ENCODE data around the gene GJE1.
"Not testable (repeated sequence)": the region's sequence is repeated elsewhere in the genome, so short reads cannot be mapped to it uniquely, and the experiment has no call there.

Gene GJE1

DNA sequence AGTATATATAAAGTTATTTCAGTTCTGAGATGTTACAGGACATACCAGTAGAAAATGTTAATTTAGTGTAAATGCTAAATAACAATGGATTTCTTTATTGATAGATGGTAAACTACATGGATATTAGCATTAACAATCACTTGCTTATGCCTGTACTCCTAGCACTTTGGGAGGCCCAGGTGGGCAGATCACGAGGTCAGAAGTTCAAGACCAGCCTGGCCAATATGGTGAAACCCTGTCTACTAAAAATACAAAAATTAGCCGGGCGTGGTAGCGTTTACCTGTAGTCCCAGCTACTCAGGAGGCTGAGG lies 24.0 kb downstream of the GJE1 start:
- DNase-seq (ENCODE audit: low read depth); H3K4me3 ChIP-seq (ENCODE audit: low read depth, low read length): not testable (repeated sequence)

DNA sequence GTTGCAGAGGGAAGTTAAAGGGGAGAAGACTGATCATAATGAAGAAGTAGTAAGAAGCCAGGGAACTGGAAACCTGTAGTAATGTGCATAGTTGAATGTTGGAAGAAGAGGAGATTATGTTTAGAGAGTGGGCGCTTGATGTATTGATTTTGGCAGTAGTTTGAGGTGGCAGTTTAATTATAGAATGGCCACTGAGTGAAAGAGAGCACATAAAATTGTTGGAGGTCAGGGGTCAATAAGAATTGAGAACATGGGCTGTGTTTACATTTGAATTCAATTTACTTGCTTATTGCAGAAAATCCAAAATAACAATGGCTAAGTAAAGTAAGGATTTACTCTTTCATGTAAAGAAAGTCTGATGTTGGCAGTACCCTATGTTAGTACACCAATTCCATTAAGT lies 30.1 kb downstream of the GJE1 start:
- H3K4me3 ChIP-seq (ENCODE audit: low read depth, low read length): no peak overlapping the region
- no peak for DNase-seq (ENCODE audit: low read depth)

DNA sequence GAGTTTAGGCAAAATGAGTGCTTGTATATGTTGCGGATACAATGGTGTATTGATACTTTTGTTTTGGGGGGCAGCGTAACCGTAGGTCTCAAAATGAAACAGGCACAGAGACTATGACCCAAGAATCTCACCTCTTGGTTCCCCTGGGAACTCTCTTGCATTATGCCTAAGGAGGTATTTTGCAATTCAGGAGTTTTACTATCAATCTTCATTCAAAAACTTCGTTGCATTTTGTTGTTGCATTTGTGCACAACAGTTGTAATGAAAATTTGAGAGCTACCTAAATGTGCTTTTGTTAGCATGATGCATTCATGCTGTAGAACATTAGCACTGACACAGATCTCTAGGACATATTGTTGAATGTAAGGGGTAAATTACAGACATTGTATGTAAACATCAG lies 32.5 kb downstream of the GJE1 start:
- H3K4me3 ChIP-seq (ENCODE audit: low read depth, low read length): no peak overlapping the region
- no peak for DNase-seq (ENCODE audit: low read depth)

DNA sequence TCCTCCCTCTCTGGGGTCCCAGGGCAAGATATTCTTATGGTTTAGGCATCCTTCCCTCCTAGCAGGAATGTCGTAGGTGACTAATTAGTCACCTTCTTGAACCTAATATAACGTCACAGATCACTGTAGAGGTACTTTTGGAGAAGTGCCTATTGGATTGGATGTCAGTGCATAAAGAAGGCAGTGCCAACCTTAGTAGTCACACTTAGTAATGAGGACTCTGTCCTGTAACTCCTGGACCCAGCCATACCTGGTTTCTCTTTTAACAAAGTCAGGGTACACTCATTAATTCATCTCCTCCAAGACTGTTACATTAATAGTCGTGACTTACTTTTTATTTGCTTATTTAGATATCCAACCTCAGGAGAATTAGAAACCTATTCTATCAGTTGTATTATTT lies 34.3 kb downstream of the GJE1 start:
- no peak overlapping the region for H3K4me3 ChIP-seq (ENCODE audit: low read depth, low read length)
- DNase-seq (ENCODE audit: low read depth): no peak

DNA sequence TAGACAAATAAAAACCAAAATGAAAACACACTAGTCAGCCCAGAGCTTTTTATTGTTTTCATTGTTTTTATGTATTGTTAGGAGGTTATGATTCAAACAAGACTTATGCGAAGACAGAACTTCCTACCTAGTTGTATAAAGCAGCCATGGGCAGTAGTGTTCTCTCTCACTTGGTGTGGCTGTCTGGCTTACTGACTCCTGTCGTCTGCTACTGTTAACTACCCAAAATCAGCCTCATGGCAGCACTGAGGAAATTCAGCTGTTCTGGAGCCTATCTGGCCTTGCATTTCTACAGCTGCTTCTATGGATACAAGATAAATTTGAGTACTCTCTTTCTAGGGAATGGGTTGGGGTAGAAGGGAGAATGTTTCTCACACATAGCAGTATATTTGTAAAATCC lies 34.8 kb downstream of the GJE1 start:
- DNase-seq (ENCODE audit: low read depth): no peak
- H3K4me3 ChIP-seq (ENCODE audit: low read depth, low read length): no peak overlapping the region

DNA sequence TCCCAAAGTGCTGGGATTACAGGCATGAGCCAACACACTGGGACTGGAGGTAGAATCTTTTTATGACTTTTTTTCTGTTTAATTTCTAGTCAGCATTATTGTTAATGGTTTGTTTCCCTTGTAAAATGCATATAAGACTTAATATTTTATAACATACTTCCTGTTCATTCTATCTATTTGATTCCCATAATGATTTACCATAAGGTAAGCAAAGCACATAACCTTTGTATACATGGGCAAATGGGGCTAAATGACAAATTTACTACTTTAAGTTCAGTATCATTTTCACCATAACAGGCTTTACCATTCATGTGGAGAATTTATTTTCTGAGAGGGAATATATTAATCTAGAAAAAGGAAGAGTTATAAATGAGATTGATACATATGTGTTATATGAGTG lies 38.6 kb downstream of the GJE1 start:
- no peak overlapping the region for H3K4me3 ChIP-seq (ENCODE audit: low read depth, low read length)
- DNase-seq (ENCODE audit: low read depth): no peak

DNA sequence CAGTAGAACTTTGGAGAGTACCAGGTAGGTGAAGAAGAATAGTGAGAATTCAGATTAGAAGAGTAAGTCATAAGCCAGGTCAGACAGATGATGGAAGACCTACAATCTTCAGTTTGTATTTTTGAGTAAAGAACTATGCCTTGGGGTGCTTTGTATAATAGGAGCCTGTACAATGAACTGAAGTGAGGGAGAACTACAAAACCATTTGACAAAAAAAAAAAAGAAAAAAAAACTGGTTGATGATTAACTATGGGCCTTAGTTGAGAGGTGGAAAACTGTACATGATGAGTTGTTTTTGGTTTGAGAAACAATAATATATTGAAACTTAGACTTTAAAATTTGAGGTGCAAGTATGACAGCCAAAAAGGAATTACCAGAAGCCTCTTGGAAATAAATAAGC lies 40.0 kb downstream of the GJE1 start:
- no peak overlapping the region for H3K4me3 ChIP-seq (ENCODE audit: low read depth, low read length)
- no peak for DNase-seq (ENCODE audit: low read depth)

DNA sequence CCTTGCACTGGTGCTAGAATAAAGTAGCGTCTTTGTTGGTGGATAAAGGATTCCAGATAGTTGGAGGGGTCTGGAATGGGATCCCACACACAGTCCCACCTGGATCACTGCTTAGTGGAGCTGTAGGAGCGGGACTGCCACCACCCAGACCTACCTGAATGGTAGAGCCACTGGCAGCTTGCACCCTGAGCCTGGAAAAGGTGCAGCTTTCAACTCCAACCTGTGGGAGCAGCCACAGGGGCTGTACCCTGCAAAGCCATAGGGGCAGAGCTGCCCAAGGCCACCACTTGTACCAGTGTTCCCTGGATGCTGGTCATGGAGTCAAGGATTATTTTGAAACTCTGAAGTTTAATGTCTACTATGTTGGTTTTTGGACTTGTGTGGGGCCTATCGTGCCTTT lies 41.3 kb downstream of the GJE1 start:
- DNase-seq (ENCODE audit: low read depth): no peak

DNA sequence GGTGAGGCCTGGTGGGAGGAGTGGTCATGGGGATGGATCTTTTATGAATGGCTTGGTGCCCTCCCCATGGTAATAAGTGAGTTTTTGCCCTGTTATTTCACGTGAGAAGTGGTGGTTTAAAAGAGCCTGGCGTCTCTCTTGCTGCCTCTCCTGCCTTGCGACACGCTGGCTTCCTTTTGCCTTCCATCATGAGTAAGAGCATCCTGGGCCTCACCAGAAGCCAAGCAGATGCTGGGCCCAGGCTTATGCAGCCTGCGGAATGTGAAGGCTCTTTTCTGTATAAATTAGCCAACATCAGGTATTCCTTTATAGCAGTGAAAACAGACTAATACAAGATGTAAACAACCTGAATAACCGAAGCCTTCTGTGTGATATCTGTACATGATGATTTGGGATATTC lies 42.0 kb downstream of the GJE1 start:
- no peak overlapping the region for H3K4me3 ChIP-seq (ENCODE audit: low read depth, low read length)
- no peak for DNase-seq (ENCODE audit: low read depth)

More for the DNA sequence above, 41.3 kb downstream of the GJE1 start:
- no peak overlapping the region for H3K4me3 ChIP-seq (ENCODE audit: low read depth, low read length)

DNA sequence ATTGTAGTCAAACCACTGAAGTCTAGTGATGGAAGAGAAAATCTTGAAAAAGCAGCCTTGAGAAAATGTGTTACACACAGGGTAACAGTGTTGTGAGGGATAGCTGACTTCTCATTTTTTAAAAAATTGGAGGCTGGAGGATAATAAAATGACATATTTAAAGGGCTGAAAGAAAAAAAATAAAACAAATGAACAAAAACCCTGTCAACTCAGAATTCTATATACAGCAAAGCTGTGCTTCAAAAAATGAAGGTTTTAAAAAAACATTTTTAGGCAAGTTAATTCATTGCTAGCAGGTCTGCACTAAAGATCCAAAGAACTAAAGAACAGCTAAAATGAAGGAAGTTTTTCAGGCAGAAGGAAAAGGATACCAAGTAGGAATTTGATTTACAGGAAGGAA lies 45.4 kb downstream of the GJE1 start:
- DNase-seq (ENCODE audit: low read depth): no peak
- no peak overlapping the region for H3K4me3 ChIP-seq (ENCODE audit: low read depth, low read length)

DNA sequence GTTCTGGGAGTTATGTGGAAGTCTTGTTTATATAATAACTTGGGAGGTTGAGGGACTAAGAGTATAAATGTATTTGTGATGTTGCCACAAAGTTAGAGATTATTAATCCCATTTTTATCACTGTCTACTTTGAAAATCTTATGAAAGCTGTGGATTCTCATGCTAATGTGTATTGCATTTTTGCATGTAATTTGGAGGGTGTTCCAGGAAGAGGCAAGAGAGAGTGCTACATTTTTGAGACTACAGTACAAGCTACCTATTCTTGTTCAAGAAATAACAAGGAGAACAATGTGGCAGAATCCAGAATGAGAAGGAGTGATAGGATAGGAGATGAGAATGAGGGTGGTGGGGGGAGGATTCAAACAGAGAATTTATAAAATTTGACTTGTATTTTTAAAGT lies 49.3 kb downstream of the GJE1 start:
- no peak for DNase-seq (ENCODE audit: low read depth)
- H3K4me3 ChIP-seq (ENCODE audit: low read depth, low read length): no peak overlapping the region

DNA sequence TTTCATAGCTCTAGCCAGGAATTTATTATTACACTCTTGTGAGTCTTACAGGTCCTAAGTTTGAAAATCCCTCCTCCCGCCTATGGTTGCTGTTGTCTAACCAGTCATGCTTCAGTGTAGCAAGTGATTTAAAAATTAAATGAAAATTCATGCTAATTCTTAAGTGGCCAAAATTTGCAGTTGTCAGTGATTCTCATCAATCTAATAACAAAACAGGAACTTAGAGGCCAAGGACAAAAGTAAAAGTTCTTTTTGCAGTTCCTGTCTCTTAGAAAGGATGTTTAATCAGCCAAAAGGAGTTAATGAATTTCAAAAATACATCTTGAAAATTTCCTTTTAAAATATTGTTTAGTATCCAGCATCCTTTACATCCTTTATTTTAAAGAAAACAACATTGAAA lies 50.6 kb downstream of the GJE1 start:
- no peak overlapping the region for H3K4me3 ChIP-seq (ENCODE audit: low read depth, low read length)
- no peak for DNase-seq (ENCODE audit: low read depth)

DNA sequence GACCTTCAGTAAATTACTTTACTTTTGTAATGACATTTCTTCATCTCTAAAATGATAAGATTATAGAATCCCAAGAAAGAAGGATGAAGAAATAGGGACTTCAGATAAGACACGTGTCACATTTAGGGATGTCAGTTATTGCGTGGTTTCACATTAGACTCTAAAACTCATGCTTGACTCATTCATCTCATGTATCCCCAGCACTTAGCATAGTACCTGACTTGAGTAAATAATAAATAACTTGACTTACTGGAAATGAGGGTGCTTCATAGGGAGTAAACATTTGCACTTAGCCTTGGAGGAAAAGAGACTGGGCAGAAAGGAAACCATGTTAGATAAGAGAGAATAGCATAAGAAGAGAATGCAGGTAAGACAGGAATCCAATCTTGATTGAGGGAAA lies 51.6 kb downstream of the GJE1 start:
- H3K4me3 ChIP-seq (ENCODE audit: low read depth, low read length): no peak overlapping the region
- DNase-seq (ENCODE audit: low read depth): no peak
